HS-27A (cell line): Measurements from ENCODE around the gene SRPX.

Experiments used
- DNase-seq: peaks from one replicate; pipeline ENCODE4 v3.0.0-alpha.2; 2012; ENCODE audit warnings: low read depth, missing footprints

SRPX gene

GRCh38 chrX:38138157-38138891 is 82.3 kb downstream of the SRPX start:
- no peak for DNase-seq

GRCh38 chrX:38129366-38129765 is 91.3 kb downstream of the SRPX start:
- no peak for DNase-seq

DNA sequence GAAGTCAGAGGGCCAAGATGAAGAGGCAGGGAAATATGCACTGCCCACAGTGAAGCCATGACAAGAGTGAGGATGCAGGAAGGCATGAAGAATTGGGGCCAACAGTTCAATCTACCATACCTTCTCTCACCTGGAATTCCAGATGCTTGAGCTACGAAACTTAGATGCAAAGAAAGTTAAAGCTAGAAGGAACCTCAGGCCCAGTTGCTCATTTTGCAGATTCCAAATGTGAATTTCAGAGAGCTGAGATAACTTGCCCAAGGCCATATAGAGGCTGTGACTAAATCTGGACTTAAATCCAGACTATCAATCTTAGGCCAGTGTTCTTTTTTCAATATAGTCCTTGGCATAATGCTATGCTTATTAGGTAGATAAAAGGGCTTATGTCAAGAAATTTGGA is 92.7 kb downstream of the SRPX start:
- DNase-seq, result no peak

DNA sequence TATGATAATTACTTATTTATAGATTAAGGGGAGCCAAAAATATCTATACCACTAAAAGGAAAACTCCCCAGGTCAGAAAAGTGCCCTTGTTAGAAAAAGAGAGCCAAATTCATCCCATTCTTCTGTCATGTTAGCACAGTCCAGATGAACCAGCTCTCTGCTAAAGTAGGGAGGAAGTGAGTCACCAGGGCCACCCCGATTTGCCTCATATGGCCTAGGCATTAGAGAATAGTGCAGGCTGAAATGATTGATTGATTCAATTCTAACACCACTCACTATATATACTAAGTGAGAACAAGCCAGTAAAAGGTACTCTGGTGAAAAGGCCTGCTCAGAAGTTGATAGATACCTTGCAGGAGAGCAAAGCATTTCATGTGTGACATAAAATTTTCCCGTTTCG is 94.5 kb downstream of the SRPX start:
- DNase-seq, result no peak

- no peak for DNase-seq
Measured at GRCh38 chrX:38124000-38124399, 96.7 kb downstream of the SRPX start.

DNA sequence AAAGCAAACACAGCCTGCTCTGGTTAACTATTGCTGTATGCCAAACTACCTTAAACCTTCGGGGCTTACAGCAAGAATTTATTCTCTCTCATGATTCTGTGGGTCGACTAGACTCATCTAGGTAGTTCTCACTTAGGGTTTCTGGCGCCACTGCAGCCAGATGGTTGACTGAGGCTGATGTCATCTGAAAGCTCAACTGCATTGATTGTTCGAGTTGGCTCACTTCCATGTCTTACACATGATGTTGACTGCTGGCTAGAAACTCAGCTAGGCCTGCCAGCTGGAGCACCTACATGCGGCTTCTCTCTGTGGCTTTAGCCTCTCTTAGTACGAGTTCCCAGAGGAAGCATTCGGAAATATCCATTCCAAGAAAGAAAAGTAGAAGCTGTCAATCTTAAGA is 103.2 kb downstream of the SRPX start:
- DNase-seq, result no peak

GRCh38 chrX:38116706-38117105 is 104.0 kb downstream of the SRPX start:
- no peak for DNase-seq

DNA sequence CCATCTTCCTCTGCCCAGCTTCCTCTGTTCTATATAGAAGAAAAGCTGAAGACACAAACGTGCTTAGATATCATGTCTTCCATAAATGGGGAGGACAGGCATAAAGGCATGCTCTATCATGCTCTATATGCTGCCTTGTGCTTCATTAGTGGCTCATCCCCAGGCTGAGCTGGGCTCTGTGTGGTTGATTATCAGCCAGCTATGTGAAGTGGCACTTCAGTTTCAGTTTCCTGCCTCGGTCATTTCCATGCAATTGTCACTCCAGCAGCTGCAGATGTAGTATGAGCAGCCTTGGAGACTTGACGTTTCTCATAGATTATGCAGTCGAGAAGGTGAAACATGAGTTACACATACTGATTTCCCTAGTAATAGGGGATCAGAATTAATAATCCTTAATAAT is 108.1 kb downstream of the SRPX start:
- no peak for DNase-seq

GRCh38 chrX:38111196-38111595 is 109.5 kb downstream of the SRPX start:
- no peak for DNase-seq

GRCh38 chrX:38110231-38110630 is 110.4 kb downstream of the SRPX start:
- no peak for DNase-seq

DNA sequence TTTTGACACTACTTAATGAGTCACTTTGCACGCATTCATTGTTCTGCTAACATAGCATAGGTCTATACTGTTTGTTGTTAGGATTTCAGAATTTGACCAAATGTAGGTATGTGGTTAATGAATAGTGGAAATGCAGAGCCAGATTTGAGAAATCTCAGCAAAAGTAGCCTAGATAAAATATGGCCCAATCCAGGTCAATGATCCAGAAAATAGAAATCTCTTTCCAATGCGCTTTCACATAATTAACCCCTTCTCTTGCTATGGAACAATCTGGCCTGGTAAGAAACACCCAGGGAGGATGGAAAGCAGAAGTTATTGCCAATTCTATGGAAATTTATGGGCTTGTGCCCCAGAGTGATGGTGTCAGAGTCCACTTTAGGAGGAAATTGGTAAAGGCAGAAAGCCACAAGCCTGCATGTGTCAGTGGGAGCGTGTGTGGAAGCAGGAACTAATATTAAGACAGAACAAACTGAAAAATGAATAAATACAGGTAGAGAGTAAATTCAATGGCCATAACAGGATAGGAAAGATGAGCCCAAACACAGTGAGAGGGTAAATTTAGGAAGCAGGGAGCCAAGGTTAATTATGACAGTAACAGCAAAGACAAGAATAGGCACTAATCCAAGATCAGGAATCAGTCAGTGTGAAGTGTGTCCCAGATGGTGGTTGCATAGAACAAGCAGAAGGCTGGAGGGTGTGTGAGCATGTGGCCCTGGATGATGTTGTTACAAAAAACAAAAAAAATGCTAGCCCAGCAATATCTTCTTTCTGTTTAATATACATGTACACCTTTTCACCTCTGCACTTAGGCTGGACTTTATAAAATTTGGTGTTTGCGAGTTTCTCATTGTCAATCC is 111.4 kb downstream of the SRPX start:
- no peak for DNase-seq

DNA sequence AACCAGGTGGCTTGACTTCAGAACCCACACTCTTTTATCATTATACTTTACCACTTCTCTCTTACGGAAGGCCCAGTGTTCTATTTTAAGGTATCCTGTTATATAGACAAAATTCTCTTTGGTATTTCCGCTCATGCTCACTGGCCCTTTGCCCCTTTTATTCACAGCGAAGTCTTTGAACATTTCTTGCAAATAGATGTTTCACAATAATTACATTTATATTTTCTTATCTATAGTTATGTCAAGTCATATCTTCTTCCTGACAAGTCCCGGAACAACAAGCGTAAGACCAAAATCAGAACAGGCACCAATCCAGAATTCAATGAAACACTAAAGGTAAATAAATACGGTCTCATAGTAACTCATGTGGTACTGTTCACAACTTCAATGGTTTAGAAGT is 112.3 kb downstream of the SRPX start:
- no peak for DNase-seq

DNA sequence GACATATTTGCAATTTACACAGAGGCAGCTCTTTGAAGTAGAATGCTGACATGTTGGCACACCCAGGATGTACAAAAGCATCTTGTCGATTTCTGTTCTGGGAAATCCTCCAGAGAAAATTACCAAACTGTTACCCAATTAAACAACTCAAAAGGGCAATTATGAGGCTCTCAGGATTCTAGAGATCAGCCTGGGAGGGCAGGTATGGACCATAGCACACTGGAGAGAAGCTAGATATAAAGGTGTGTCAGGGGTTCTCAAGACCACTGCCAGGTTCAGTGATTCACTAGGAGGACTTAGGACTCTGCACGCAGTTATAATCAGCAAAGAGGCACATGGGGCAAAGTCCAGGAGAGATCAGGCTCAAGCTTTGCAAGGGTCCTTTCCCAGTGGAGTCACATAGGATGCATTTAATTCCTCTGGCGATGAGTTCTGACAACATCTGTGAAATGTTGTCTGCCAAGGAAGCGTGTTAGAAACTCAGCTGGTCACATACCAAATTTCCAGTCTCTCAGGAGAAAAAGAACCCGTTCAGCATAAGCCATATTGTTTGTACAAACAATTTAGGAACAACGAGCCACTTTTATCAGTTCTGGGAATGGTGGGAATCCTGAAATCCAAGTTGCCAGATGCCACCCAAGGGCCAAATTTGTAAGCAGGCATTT is 113.5 kb downstream of the SRPX start:
- DNase-seq, result no peak

GRCh38 chrX:38105216-38105725 is 115.4 kb downstream of the SRPX start:
- DNase-seq, result no peak

GRCh38 chrX:38103857-38104812 is 116.5 kb downstream of the SRPX start:
- DNase-seq, result no peak

DNA sequence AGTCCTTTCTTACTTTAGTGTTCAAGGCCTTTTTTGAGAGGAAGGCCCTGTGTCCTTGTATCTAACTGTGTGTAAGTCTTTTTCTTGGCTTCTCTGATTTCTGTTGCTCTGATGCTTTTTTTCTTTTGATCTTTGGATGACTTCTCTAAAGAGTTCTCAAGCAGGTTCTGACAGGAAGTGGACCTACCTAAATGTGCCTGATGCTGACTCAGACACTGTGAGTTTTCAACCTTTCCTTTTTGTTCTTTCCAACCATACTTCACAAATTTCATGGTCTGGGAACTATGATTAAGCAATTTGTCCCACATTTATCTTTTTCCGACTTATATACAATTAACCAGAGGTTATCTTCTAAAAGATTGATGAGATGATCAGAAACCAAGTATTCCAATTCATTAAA is 117.8 kb downstream of the SRPX start:
- no peak for DNase-seq

- no peak for DNase-seq
Measured at GRCh38 chrX:38102240-38102639, 118.4 kb downstream of the SRPX start.

GRCh38 chrX:38099688-38100087 is 121.0 kb downstream of the SRPX start:
- DNase-seq, result no peak
